HG03378 (cell line): ENCODE measurements around the gene MYOCD.

ENCODE experiments used
- ATAC-seq: cut with Tn5 transposase; IDR thresholded peaks from one replicate; pipeline ENCODE4 v1.9.1; 2021; ENCODE audit warnings: mild to moderate bottlenecking, moderate library complexity; ENCODE audit not compliant: unreplicated experiment

MYOCD gene

GRCh38 chr17:12640364-12640763 is 25.3 kb upstream of the MYOCD start:
- no peak for ATAC-seq

- no peak for ATAC-seq
Measured at GRCh38 chr17:12641084-12641483, 24.6 kb upstream of the MYOCD start.

GRCh38 chr17:12642034-12642433 is 23.7 kb upstream of the MYOCD start:
- no peak for ATAC-seq

GRCh38 chr17:12643822-12644221 is 21.9 kb upstream of the MYOCD start:
- ATAC-seq, result no peak

- no peak for ATAC-seq
Measured at GRCh38 chr17:12644623-12645022, 21.1 kb upstream of the MYOCD start.

GRCh38 chr17:12646761-12647422 is 18.8 kb upstream of the MYOCD start:
- no peak for ATAC-seq

- ATAC-seq, result no peak
Measured at GRCh38 chr17:12648498-12648897, 17.2 kb upstream of the MYOCD start.

GRCh38 chr17:12655936-12656335 is 9.8 kb upstream of the MYOCD start:
- ATAC-seq, result no peak

GRCh38 chr17:12656354-12656753 is 9.3 kb upstream of the MYOCD start:
- ATAC-seq, result no peak

- ATAC-seq, result no peak
Measured at GRCh38 chr17:12659500-12659899, 6.2 kb upstream of the MYOCD start.

GRCh38 chr17:12664252-12664651 is 1.4 kb upstream of the MYOCD start:
- no peak for ATAC-seq

GRCh38 chr17:12664894-12665262 is 812 bp upstream of the MYOCD start:
- no peak for ATAC-seq

GRCh38 chr17:12666718-12667117 is 1.0 kb downstream of the MYOCD start:
- no peak for ATAC-seq

GRCh38 chr17:12667299-12667958 is 1.7 kb downstream of the MYOCD start:
- no peak for ATAC-seq

GRCh38 chr17:12671906-12672305 is 6.2 kb downstream of the MYOCD start:
- no peak for ATAC-seq

GRCh38 chr17:12672947-12673346 is 7.3 kb downstream of the MYOCD start:
- ATAC-seq, result no peak

- no peak for ATAC-seq
Measured at GRCh38 chr17:12673788-12674187, 8.1 kb downstream of the MYOCD start.

- no peak for ATAC-seq
Measured at GRCh38 chr17:12680407-12680897, 14.8 kb downstream of the MYOCD start.

- no peak for ATAC-seq
Measured at GRCh38 chr17:12680993-12681392, 15.3 kb downstream of the MYOCD start.

GRCh38 chr17:12683299-12683698 is 17.6 kb downstream of the MYOCD start:
- no peak for ATAC-seq

GRCh38 chr17:12686486-12686885 is 20.8 kb downstream of the MYOCD start:
- no peak for ATAC-seq

- ATAC-seq, result no peak
Measured at GRCh38 chr17:12688382-12688781, 22.7 kb downstream of the MYOCD start.

- no peak for ATAC-seq
Measured at GRCh38 chr17:12691173-12691572, 25.5 kb downstream of the MYOCD start.
